Activated naive CD4-positive, alpha-beta T cell treated with anti-CD3 and anti-CD28 coated beads for 36 hours (primary cell): ENCODE measurements around the gene MC1R. TPM values are rescaled to one million over a fixed set of nuclear protein-coding genes. Genes with fewer than 3 reads are reported as not detected.
"Not testable (repeated sequence)": the region's sequence is repeated elsewhere in the genome, so short reads cannot be mapped to it uniquely, and the experiment has no call there.

ENCODE experiments used
- CTCF ChIA-PET: fragments of 350-600 bp; sonication (Branson Sonifier 250); formaldehyde crosslinking; loops from one replicate; lab custom pipeline; 2021; ENCODE audit warnings: antibody characterized with exemption; lab: Charles Lee
- DNase-seq: peaks from one replicate; pipeline ENCODE4 v3.0.0-alpha.2; 2020
- H3K27ac Mint-ChIP-seq: one replicate; pipeline ENCODE4 v1.8.0; 2021; ENCODE audit warnings: mild to moderate bottlenecking, mixed read lengths
- H3K27me3 Mint-ChIP-seq: one replicate; pipeline ENCODE4 v1.8.0; 2021; ENCODE audit warnings: low read depth, mixed read lengths
- H3K36me3 Mint-ChIP-seq: one replicate; pipeline ENCODE4 v1.8.0; 2021; ENCODE audit warnings: low read depth, mixed read lengths
- H3K4me1 Mint-ChIP-seq: one replicate; pipeline ENCODE4 v1.8.0; 2021; ENCODE audit warnings: low read depth, mixed read lengths
- H3K4me3 Mint-ChIP-seq: one replicate; pipeline ENCODE4 v1.8.0; 2021; ENCODE audit warnings: mild to moderate bottlenecking, moderate library complexity, mixed read lengths
- H3K9me3 Mint-ChIP-seq: one replicate; pipeline ENCODE4 v1.8.0; 2021; ENCODE audit warnings: mixed read lengths
- intact Hi-C: fragments of 100-400 bp; cut with micrococcal nuclease; formaldehyde crosslinking; loops from one replicate; pipeline ENCODE4 v1.15.1; 2023
- total RNA-seq, 2 experiments: library from RNA; stranded (reverse); gene quantifications; one replicate each; pipeline ENCODE4 v1.2.3, GENCODE V29; 2021

MC1R gene
- total RNA-seq, 2 experiments from 2014 or later: 0.45 to 0.49 TPM

GRCh38 chr16:89934611-89935553, 16.2 kb downstream of the MC1R start:
- H3K4me3 Mint-ChIP-seq: no peak overlapping the region
- no peak for DNase-seq
- H3K27me3 Mint-ChIP-seq: peaks cover 1% of the 10 kb centered on the region
- CTCF ChIA-PET: interaction anchor here (1.1 kb wide), 1 partner anchor 25 kb away, joined by 3 read pairs; no protein-coding TSS in a partner anchor
- H3K36me3 Mint-ChIP-seq: no peaks in the 10 kb centered on the region
- intact Hi-C loops: no loop called here
- no peak overlapping the region for H3K27ac Mint-ChIP-seq
- no peaks in the 10 kb centered on the region for H3K4me1 Mint-ChIP-seq
- no peaks in the 10 kb centered on the region for H3K9me3 Mint-ChIP-seq

GRCh38 chr16:89935620-89936019, 17.0 kb downstream of the MC1R start:
- DNase-seq, intact Hi-C loops, H3K9me3 Mint-ChIP-seq, H3K27me3 Mint-ChIP-seq, H3K4me1 Mint-ChIP-seq, H3K36me3 Mint-ChIP-seq, H3K27ac Mint-ChIP-seq, H3K4me3 Mint-ChIP-seq: not testable (repeated sequence)
- CTCF ChIA-PET: interaction anchor here (1.1 kb wide), 1 partner anchor 26 kb away, joined by 3 read pairs; no protein-coding TSS in a partner anchor

- Mint-ChIP-seq H3K27me3 (no peaks in the 10 kb centered on the region), H3K4me1 (no peaks in the 10 kb centered on the region), H3K9me3 (no peaks in the 10 kb centered on the region), H3K4me3 (no peak overlapping the region), H3K27ac (no peak overlapping the region), H3K36me3 (no peaks in the 10 kb centered on the region)
- no peak for DNase-seq
- intact Hi-C loops: no loop called here
- CTCF ChIA-PET: interaction anchor here (1.1 kb wide), 1 partner anchor 26 kb away, joined by 3 read pairs; no protein-coding TSS in a partner anchor
Measured at GRCh38 chr16:89936034-89936433, 17.4 kb downstream of the MC1R start.

- no peak for DNase-seq
- CTCF ChIA-PET: no interaction called here
- Mint-ChIP-seq H3K9me3 (no peaks in the 10 kb centered on the region), H3K36me3 (no peaks in the 10 kb centered on the region), H3K4me3 (no peak overlapping the region), H3K27ac (no peak overlapping the region), H3K4me1 (no peaks in the 10 kb centered on the region), H3K27me3 (no peaks in the 10 kb centered on the region)
- intact Hi-C loops: no loop called here
Measured at GRCh38 chr16:89936508-89936907, 17.8 kb downstream of the MC1R start.

GRCh38 chr16:89936981-89937380, 18.3 kb downstream of the MC1R start:
- Mint-ChIP-seq H3K4me3 (no peak overlapping the region), H3K27me3 (no peaks in the 10 kb centered on the region), H3K4me1 (no peaks in the 10 kb centered on the region), H3K27ac (no peak overlapping the region), H3K36me3 (no peaks in the 10 kb centered on the region), H3K9me3 (no peaks in the 10 kb centered on the region)
- DNase-seq: no peak
- intact Hi-C loops: no loop called here
- CTCF ChIA-PET: no interaction called here

- CTCF ChIA-PET: interaction anchor here (2.0 kb wide), 1 partner anchor 9 kb away, joined by 5 read pairs; no protein-coding TSS in a partner anchor
- H3K4me3 Mint-ChIP-seq: no peak overlapping the region
- no peak overlapping the region for H3K27ac Mint-ChIP-seq
- DNase-seq: no peak
- intact Hi-C loops: no loop called here
- H3K27me3 Mint-ChIP-seq: no peaks in the 10 kb centered on the region
- H3K36me3 Mint-ChIP-seq: no peaks in the 10 kb centered on the region
- H3K9me3 Mint-ChIP-seq: no peaks in the 10 kb centered on the region
- H3K4me1 Mint-ChIP-seq: no peaks in the 10 kb centered on the region
Measured at GRCh38 chr16:89938175-89938885, 19.7 kb downstream of the MC1R start.

- intact Hi-C loops: no loop called here
- Mint-ChIP-seq H3K9me3 (no peaks in the 10 kb centered on the region), H3K36me3 (no peaks in the 10 kb centered on the region), H3K27ac (no peak overlapping the region), H3K4me1 (peaks cover 8% of the 10 kb centered on the region), H3K27me3 (peaks cover 18% of the 10 kb centered on the region), H3K4me3 (no peak overlapping the region)
- no peak for DNase-seq
- CTCF ChIA-PET: interaction anchor here (0.6 to 1.5 kb wide), 2 partner anchors 17 to 315 kb away, joined by 6 to 7 read pairs; no protein-coding TSS in a partner anchor
Measured at GRCh38 chr16:89944773-89945172, 26.1 kb downstream of the MC1R start.

GRCh38 chr16:89945654-89946053, 27.0 kb downstream of the MC1R start:
- intact Hi-C loops: no loop called here
- no peak overlapping the region for H3K27ac Mint-ChIP-seq
- H3K36me3 Mint-ChIP-seq: no peaks in the 10 kb centered on the region
- H3K4me1 Mint-ChIP-seq: peaks cover 8% of the 10 kb centered on the region
- DNase-seq: no peak
- H3K27me3 Mint-ChIP-seq: peaks cover 18% of the 10 kb centered on the region
- no peaks in the 10 kb centered on the region for H3K9me3 Mint-ChIP-seq
- H3K4me3 Mint-ChIP-seq: no peak overlapping the region
- CTCF ChIA-PET: interaction anchor here (1.5 kb wide), 1 partner anchor 18 kb away, joined by 7 read pairs; no protein-coding TSS in a partner anchor

- intact Hi-C loops: no loop called here
- CTCF ChIA-PET: no interaction called here
Measured at GRCh38 chr16:89946515-89946914, 27.9 kb downstream of the MC1R start.

GRCh38 chr16:89949121-89949742, 30.6 kb downstream of the MC1R start:
- Mint-ChIP-seq H3K27ac (no peak overlapping the region), H3K4me1 (peaks cover 9% of the 10 kb centered on the region), H3K36me3 (no peaks in the 10 kb centered on the region), H3K27me3 (peaks cover 18% of the 10 kb centered on the region), H3K9me3 (no peaks in the 10 kb centered on the region), H3K4me3 (peak overlapping the region; percentile 76)
- CTCF ChIA-PET: interaction anchor here (1.0 kb wide), 1 partner anchor 32 kb away, joined by 3 read pairs; no protein-coding TSS in a partner anchor
- no peak for DNase-seq
- intact Hi-C loops: no loop called here

More at GRCh38 chr16:89946515-89946914, 27.9 kb downstream of the MC1R start:
- peaks cover 8% of the 10 kb centered on the region for H3K4me1 Mint-ChIP-seq
- no peaks in the 10 kb centered on the region for H3K36me3 Mint-ChIP-seq
- H3K9me3 Mint-ChIP-seq: no peaks in the 10 kb centered on the region
- peaks cover 18% of the 10 kb centered on the region for H3K27me3 Mint-ChIP-seq
- no peak for DNase-seq
- H3K27ac Mint-ChIP-seq: no peak overlapping the region
- H3K4me3 Mint-ChIP-seq: no peak overlapping the region

- no peak overlapping the region for H3K27ac Mint-ChIP-seq
- intact Hi-C loops: no loop called here
- no peaks in the 10 kb centered on the region for H3K9me3 Mint-ChIP-seq
- peaks cover 17% of the 10 kb centered on the region for H3K27me3 Mint-ChIP-seq
- no peak for DNase-seq
- H3K4me3 Mint-ChIP-seq: peak overlapping the region; percentile 76
- H3K4me1 Mint-ChIP-seq: peaks cover 9% of the 10 kb centered on the region
- H3K36me3 Mint-ChIP-seq: no peaks in the 10 kb centered on the region
- CTCF ChIA-PET: interaction anchor here (0.6 to 1.2 kb wide), 3 partner anchors 8 to 132 kb away, joined by 3 to 4 read pairs (median 3); no protein-coding TSS in a partner anchor
Measured at GRCh38 chr16:89949756-89950155, 31.1 kb downstream of the MC1R start.

- intact Hi-C loops: no loop called here
- CTCF ChIA-PET: interaction anchor here (1.2 kb wide), 1 partner anchor 41 kb away, joined by 3 read pairs; no protein-coding TSS in a partner anchor
Measured at GRCh38 chr16:89951509-89951908, 32.8 kb downstream of the MC1R start.

More at GRCh38 chr16:89951509-89951908, 32.8 kb downstream of the MC1R start:
- H3K4me3 Mint-ChIP-seq: no peak overlapping the region
- peaks cover 2% of the 10 kb centered on the region for H3K36me3 Mint-ChIP-seq
- no peak for DNase-seq
- peaks cover 9% of the 10 kb centered on the region for H3K4me1 Mint-ChIP-seq
- no peaks in the 10 kb centered on the region for H3K9me3 Mint-ChIP-seq
- peaks cover 7% of the 10 kb centered on the region for H3K27me3 Mint-ChIP-seq
- H3K27ac Mint-ChIP-seq: no peak overlapping the region
